Measurements from ENCODE around the gene AGAP1.

AGAP1 gene

DNA sequence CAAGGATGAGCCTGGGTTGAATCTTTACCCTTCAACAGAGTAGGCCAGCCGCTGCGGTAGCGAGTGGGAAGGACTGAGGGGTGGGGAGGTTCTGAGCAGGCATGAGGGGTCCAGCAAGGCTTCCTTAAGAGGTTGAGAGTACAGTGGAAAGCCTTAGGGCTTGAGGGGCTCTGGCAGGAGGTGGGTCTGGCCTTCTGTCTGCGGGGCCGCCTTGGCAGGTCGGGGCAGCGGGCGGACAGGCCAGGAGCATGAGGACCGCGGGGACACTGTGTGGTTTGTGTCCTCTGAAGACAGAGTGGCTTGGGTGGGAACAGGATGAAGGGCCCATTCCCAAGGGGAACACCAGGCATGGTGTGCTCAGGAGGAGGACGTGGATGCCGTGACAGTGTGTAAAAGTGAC is 250.3 kb downstream of the AGAP1 start:
- H3K4me3 ChIP-seq (ENCODE audit: low read depth in 1 of 2, low read length in 2 of 2): no peak overlapping the region
- no peaks in the 10 kb centered on the region for H3K9me3 ChIP-seq (ENCODE audit: control insufficient read depth in 1 of 2, low read length in 2 of 2)

DNA sequence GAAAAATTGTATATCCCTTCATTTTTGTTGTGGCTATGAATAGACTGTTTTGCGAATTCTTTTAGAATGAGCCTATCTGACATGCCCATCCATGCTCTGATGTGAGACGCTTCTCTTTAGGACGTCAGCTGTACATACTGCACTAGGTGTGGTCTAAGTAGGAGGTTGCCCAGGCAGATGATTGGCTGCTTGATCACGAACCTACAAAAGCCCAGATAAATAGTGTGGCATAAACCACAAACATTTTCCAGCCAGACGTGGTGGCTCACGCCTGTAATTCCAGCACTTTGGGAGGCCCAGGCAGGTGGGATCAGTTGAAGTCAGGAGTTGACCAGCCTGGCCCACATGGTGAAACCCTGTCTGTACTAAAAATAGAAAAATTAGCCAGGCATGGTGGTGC is 251.8 kb downstream of the AGAP1 start:
- Histone ChIP-seq H3K27me3 (ENCODE audit: control insufficient read depth in 1 of 2, insufficient read depth in 2 of 2, low read length in 2 of 2) (no peaks in the 10 kb centered on the region), H3K4me3 (ENCODE audit: low read depth in 1 of 2, low read length in 2 of 2) (no peak overlapping the region), H3K9me3 (ENCODE audit: control insufficient read depth in 1 of 2, low read length in 2 of 2) (no peaks in the 10 kb centered on the region), H3K9ac (ENCODE audit: low read depth in 1 of 2, low read length in 2 of 2) (no peak overlapping the region), H3K4me1 (ENCODE audit: control insufficient read depth in 1 of 2, insufficient read depth in 2 of 2, low read length in 2 of 2) (no peaks in the 10 kb centered on the region), H3K36me3 (ENCODE audit: control insufficient read depth in 1 of 2, insufficient read depth in 2 of 2, low read length in 2 of 2) (peaks cover 8 to 36% of the 10 kb centered on the region in 2 donors), H3K27ac (ENCODE audit: low read depth, low read length) (no peak overlapping the region)

More for the DNA sequence above, 250.3 kb downstream of the AGAP1 start:
- H3K36me3 ChIP-seq (ENCODE audit: control insufficient read depth in 1 of 2, insufficient read depth in 2 of 2, low read length in 2 of 2): peaks cover 8 to 29% of the 10 kb centered on the region in 2 donors
- H3K9ac ChIP-seq (ENCODE audit: low read depth in 1 of 2, low read length in 2 of 2): no peak overlapping the region
- H3K27me3 ChIP-seq (ENCODE audit: control insufficient read depth in 1 of 2, insufficient read depth in 2 of 2, low read length in 2 of 2): no peaks in the 10 kb centered on the region
- H3K27ac ChIP-seq (ENCODE audit: low read depth, low read length): no peak overlapping the region
- no peaks in the 10 kb centered on the region for H3K4me1 ChIP-seq (ENCODE audit: control insufficient read depth in 1 of 2, insufficient read depth in 2 of 2, low read length in 2 of 2)

DNA sequence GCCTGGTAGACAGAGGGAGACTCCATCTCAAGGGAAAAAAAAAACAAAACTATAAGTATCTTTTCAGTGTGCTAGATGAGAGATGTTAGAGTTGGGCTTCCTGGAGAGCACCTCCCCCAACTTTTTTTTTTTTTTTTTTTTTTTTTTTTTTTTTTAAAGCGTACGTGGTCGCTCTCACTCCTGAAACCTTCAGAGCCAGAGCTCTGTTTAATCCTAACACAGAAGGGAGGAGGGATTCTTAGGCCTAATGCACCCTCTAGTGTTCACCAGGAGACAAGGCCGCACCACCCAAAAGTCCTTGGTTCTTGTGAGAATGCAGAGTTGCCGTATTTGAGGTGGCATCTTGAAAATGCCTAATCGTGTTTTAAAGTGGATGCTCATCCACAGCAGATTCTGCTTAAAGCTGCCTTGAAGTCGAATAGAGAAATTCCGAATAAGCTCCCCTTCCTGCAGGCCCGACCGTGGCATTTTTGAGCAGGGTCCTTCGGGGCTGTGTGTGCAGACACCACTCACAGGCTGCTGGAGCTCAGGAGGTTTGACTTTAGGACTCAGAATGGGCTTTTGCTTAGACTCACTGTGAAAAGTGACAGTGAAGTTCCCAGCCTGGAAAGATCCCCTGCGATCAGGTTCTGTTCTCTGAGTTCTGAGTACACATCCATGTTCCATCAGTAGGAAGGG is 252.6 kb downstream of the AGAP1 start:
- H3K4me3 ChIP-seq (ENCODE audit: low read depth in 1 of 2, low read length in 2 of 2): no peak overlapping the region
- H3K27ac ChIP-seq (ENCODE audit: low read depth, low read length): no peak overlapping the region
- peaks cover 8 to 42% of the 10 kb centered on the region in 2 donors for H3K36me3 ChIP-seq (ENCODE audit: control insufficient read depth in 1 of 2, insufficient read depth in 2 of 2, low read length in 2 of 2)
- no peaks in the 10 kb centered on the region for H3K9me3 ChIP-seq (ENCODE audit: control insufficient read depth in 1 of 2, low read length in 2 of 2)
- no peak overlapping the region for H3K9ac ChIP-seq (ENCODE audit: low read depth in 1 of 2, low read length in 2 of 2)
- no peaks in the 10 kb centered on the region for H3K27me3 ChIP-seq (ENCODE audit: control insufficient read depth in 1 of 2, insufficient read depth in 2 of 2, low read length in 2 of 2)
- H3K4me1 ChIP-seq (ENCODE audit: control insufficient read depth in 1 of 2, insufficient read depth in 2 of 2, low read length in 2 of 2): no peaks in the 10 kb centered on the region

DNA sequence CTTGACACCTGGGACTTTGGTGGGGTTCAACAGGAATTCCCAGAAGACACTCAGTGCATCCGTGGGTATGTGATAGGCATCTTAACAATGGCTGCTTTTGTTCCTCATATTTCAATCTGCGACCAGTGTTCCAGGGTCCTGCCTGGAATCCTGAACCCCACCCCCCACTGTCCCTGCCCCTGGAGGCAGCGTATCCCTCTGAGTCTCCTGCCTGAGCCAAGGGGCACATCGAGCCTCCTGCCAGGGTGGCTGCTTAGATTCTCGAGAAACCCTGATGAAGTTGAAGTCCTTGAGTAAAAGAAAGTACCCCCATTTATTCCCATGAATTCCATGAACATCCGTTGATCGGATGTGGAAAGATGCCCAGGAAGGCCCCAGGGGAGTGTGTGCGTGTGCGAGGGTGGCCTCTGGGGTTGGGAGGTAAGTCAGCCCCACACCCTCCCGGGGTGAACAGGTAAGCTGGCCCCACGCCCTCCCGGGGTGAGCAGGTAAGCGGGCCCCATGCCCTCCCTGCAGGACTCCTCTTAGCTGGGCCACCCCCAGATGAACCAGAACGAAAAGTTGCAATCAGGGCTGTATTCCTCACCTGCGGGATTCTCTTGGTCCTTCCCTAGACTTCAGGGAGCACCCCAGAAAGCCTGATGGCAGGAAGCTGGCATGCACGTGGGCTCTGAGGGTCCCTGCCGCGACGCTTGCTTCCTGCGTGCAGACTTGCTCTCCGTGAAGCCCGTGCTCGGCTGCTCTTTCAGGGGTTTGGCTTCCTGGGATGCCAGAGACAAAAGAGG is 253.3 kb downstream of the AGAP1 start:
- Histone ChIP-seq H3K9me3 (ENCODE audit: control insufficient read depth in 1 of 2, low read length in 2 of 2) (no peaks in the 10 kb centered on the region), H3K4me3 (ENCODE audit: low read depth in 1 of 2, low read length in 2 of 2) (no peak overlapping the region), H3K9ac (ENCODE audit: low read depth in 1 of 2, low read length in 2 of 2) (no peak overlapping the region), H3K27me3 (ENCODE audit: control insufficient read depth in 1 of 2, insufficient read depth in 2 of 2, low read length in 2 of 2) (no peaks in the 10 kb centered on the region), H3K36me3 (ENCODE audit: control insufficient read depth in 1 of 2, insufficient read depth in 2 of 2, low read length in 2 of 2) (peaks cover 4 to 46% of the 10 kb centered on the region in 2 donors), H3K27ac (ENCODE audit: low read depth, low read length) (no peak overlapping the region), H3K4me1 (ENCODE audit: control insufficient read depth in 1 of 2, insufficient read depth in 2 of 2, low read length in 2 of 2) (no peaks in the 10 kb centered on the region)

DNA sequence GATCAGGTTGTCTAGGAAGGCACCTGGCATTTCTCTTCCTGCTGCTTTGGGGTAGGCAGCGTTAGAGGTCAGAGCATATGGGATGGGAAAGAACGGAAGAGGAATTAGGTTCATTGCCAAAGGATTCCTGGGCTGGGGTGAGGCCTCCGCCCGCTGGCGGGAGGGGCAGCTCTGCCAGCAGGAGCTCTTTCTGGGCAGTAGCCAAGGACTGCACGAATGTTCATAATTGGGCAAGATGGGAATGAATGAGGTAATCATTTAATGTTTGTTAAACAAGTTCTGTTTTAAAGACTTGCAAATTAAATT is 253.9 kb downstream of the AGAP1 start:
- no peak overlapping the region for H3K4me3 ChIP-seq (ENCODE audit: low read depth in 1 of 2, low read length in 2 of 2)
- peaks cover 0 to 48% of the 10 kb centered on the region in 2 donors for H3K36me3 ChIP-seq (ENCODE audit: control insufficient read depth in 1 of 2, insufficient read depth in 2 of 2, low read length in 2 of 2)
- H3K9ac ChIP-seq (ENCODE audit: low read depth in 1 of 2, low read length in 2 of 2): no peak overlapping the region
- H3K27ac ChIP-seq (ENCODE audit: low read depth, low read length): no peak overlapping the region
- H3K4me1 ChIP-seq (ENCODE audit: control insufficient read depth in 1 of 2, insufficient read depth in 2 of 2, low read length in 2 of 2): no peaks in the 10 kb centered on the region
- no peaks in the 10 kb centered on the region for H3K9me3 ChIP-seq (ENCODE audit: control insufficient read depth in 1 of 2, low read length in 2 of 2)
- H3K27me3 ChIP-seq (ENCODE audit: control insufficient read depth in 1 of 2, insufficient read depth in 2 of 2, low read length in 2 of 2): no peaks in the 10 kb centered on the region

DNA sequence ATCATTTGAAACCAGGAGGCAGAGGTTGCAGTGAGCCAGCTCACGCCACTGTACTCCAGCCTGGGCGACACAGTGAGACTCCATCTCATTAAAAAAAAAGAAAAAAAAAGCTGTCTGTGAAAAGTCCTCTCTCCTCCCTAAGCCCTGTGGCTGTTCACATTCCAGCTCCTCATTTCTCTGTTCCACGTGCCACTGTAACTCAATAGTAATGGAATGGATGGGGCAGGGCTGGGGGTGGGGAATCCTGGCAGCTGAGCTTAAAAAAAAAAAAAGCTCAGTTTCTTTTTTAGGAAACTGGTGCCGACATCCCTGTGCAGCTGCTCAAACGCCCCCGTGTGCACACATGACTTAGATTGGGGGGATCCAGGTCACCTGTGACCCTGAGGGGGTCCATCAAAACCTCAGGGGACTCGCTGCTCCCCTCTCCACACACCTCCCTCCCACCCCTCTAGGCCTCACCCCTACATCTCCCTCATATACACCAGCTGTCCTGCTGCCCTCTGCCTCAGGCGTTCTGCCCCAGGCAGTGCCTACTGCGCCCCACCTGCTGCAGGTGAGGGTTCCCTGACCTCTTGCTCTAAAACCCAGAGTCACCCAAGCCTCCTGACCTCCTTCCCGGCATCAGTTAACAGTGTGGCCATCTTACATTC is 255.4 kb downstream of the AGAP1 start:
- no peaks in the 10 kb centered on the region for H3K9me3 ChIP-seq (ENCODE audit: control insufficient read depth in 1 of 2, low read length in 2 of 2)
- H3K27ac ChIP-seq (ENCODE audit: low read depth, low read length): no peak overlapping the region
- H3K4me3 ChIP-seq (ENCODE audit: low read depth in 1 of 2, low read length in 2 of 2): no peak overlapping the region
- H3K36me3 ChIP-seq (ENCODE audit: control insufficient read depth in 1 of 2, insufficient read depth in 2 of 2, low read length in 2 of 2): peaks cover 0 to 47% of the 10 kb centered on the region in 2 donors
- no peaks in the 10 kb centered on the region for H3K27me3 ChIP-seq (ENCODE audit: control insufficient read depth in 1 of 2, insufficient read depth in 2 of 2, low read length in 2 of 2)
- H3K4me1 ChIP-seq (ENCODE audit: control insufficient read depth in 1 of 2, insufficient read depth in 2 of 2, low read length in 2 of 2): no peaks in the 10 kb centered on the region
- H3K9ac ChIP-seq (ENCODE audit: low read depth in 1 of 2, low read length in 2 of 2): no peak overlapping the region

DNA sequence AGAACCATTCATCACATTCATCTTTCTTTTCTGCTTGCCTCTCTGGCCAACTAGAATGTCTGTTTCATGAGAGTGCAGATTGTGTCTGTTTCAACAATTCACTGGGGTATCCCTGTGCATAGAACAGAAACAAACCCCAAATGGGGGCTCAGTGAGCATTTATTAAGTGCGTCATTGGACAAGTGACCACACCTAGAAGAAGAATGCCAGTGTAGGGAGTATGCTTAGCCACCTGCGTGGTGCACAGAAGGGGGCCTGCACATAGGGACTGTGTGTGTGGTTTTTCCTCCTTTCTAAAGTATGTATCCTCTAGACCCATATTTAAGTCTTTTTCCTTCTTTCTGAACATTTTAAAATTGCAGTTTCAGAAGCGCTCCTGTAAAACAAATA is 255.9 kb downstream of the AGAP1 start:
- H3K9me3 ChIP-seq (ENCODE audit: control insufficient read depth in 1 of 2, low read length in 2 of 2): no peaks in the 10 kb centered on the region
- peaks cover 0 to 46% of the 10 kb centered on the region in 2 donors for H3K36me3 ChIP-seq (ENCODE audit: control insufficient read depth in 1 of 2, insufficient read depth in 2 of 2, low read length in 2 of 2)
- H3K4me1 ChIP-seq (ENCODE audit: control insufficient read depth in 1 of 2, insufficient read depth in 2 of 2, low read length in 2 of 2): no peaks in the 10 kb centered on the region
- H3K27me3 ChIP-seq (ENCODE audit: control insufficient read depth in 1 of 2, insufficient read depth in 2 of 2, low read length in 2 of 2): no peaks in the 10 kb centered on the region
- no peak overlapping the region for H3K9ac ChIP-seq (ENCODE audit: low read depth in 1 of 2, low read length in 2 of 2)
- H3K27ac ChIP-seq (ENCODE audit: low read depth, low read length): no peak overlapping the region
- no peak overlapping the region for H3K4me3 ChIP-seq (ENCODE audit: low read depth in 1 of 2, low read length in 2 of 2)

DNA sequence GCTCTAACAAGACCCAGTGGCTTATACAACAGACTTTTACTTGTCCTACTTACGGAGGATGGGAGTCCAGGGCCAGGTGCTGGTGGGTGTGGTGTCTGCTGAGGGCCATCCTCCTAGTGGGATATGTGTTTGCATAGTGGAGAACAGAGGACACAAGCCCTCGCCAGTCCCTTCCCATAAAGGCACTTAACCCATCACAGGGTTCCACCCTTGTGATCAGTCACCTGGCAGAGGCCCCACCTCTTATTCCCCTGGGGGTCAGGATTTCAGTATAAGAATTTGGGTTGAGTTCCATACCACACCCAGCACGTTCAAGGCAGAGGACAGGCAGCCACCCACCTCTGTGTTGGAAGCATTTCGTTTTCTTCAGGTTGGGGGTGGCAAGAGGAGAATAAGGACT is 259.0 kb downstream of the AGAP1 start:
- H3K9me3 ChIP-seq (ENCODE audit: control insufficient read depth in 1 of 2, low read length in 2 of 2): no peaks in the 10 kb centered on the region
- H3K36me3 ChIP-seq (ENCODE audit: control insufficient read depth in 1 of 2, insufficient read depth in 2 of 2, low read length in 2 of 2): peaks cover 0 to 46% of the 10 kb centered on the region in 2 donors
- no peaks in the 10 kb centered on the region for H3K4me1 ChIP-seq (ENCODE audit: control insufficient read depth in 1 of 2, insufficient read depth in 2 of 2, low read length in 2 of 2)
- no peaks in the 10 kb centered on the region for H3K27me3 ChIP-seq (ENCODE audit: control insufficient read depth in 1 of 2, insufficient read depth in 2 of 2, low read length in 2 of 2)
- no peak overlapping the region for H3K9ac ChIP-seq (ENCODE audit: low read depth in 1 of 2, low read length in 2 of 2)
- H3K27ac ChIP-seq (ENCODE audit: low read depth, low read length): no peak overlapping the region
- H3K4me3 ChIP-seq (ENCODE audit: low read depth in 1 of 2, low read length in 2 of 2): no peak overlapping the region

DNA sequence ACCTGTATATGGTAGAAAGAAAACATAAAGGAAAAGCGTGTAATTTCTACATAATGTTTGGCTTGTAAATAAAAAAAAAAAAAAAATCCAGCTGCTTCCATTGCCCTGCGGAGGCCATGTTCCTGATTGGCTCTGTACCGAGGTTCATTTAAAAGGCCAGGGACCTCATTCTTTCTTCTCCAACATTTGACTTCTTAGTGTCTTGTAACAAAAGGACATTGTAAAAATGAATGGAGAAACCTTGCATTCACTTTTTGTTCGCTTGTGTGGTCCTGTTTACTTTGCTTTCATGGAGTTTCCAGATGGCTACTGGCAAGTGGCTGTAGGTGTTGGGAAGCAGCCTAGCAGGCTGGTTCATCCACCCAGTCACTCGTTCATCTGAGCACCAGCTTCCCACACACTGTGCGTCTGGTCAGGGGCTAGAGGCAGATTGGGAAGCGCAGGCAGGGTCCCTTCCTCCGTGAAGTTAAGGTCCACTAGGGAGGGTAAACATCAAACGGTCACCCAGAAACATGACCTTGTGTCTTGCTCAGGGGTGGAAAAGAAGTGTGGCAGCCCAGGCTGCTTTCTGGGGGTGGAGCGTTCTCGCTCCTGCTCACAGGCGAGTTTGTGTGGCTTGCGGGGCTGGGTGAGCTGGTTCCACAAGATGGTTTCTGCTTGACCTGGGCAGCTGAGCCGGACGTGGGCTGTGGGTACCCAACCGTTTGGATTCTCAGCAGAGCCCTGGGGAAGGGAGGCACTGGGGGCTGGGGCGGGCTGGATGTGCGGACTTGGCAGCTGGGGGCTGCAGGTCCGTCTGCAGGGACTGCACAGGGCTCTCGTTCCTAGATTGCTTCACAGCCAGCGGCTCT is 260.7 kb downstream of the AGAP1 start:
- no peaks in the 10 kb centered on the region for H3K9me3 ChIP-seq (ENCODE audit: control insufficient read depth in 1 of 2, low read length in 2 of 2)
- H3K36me3 ChIP-seq (ENCODE audit: control insufficient read depth in 1 of 2, insufficient read depth in 2 of 2, low read length in 2 of 2): peaks cover 0 to 50% of the 10 kb centered on the region in 2 donors
- H3K27me3 ChIP-seq (ENCODE audit: control insufficient read depth in 1 of 2, insufficient read depth in 2 of 2, low read length in 2 of 2): no peaks in the 10 kb centered on the region
- no peak overlapping the region for H3K9ac ChIP-seq (ENCODE audit: low read depth in 1 of 2, low read length in 2 of 2)
- H3K4me3 ChIP-seq (ENCODE audit: low read depth in 1 of 2, low read length in 2 of 2): no peak overlapping the region
- H3K4me1 ChIP-seq (ENCODE audit: control insufficient read depth in 1 of 2, insufficient read depth in 2 of 2, low read length in 2 of 2): no peaks in the 10 kb centered on the region
- H3K27ac ChIP-seq (ENCODE audit: low read depth, low read length): no peak overlapping the region

All from duodenal mucosa (tissue), 2 donors.